PC-9 (cell line): ENCODE results near the gene FH.

ENCODE experiments used
- CTCF ChIP-seq: fragments of 200-600 bp; sonication (generic); conservative IDR thresholded peaks from 2 replicates; pipeline ENCODE4 v1.6.1; 2017; ENCODE audit warnings: mixed run types, antibody characterized with exemption, mild to moderate bottlenecking, moderate library complexity
- EZH2 ChIP-seq: fragments of 200-600 bp; sonication (generic); IDR thresholded peaks from 2 replicates; pipeline ENCODE4 v1.8.0; 2017; ENCODE audit warnings: antibody characterized with exemption, low read depth

- TF ChIP-seq EZH2, result no peak
- TF ChIP-seq CTCF, result no peak
Measured at GRCh38 chr1:241551759-241552638, 32.4 kb upstream of the FH start.
